HG02970 (cell line): ENCODE data around the gene KIAA1143.
A peak's percentile ranks its signal among the peaks of the same experiment; 100 is the strongest.

Source experiments
- ATAC-seq: cut with Tn5 transposase; IDR thresholded peaks from one replicate; pipeline ENCODE4 v1.9.1; 2021; ENCODE audit warnings: mild to moderate bottlenecking, moderate library complexity, moderate number of reproducible peaks; ENCODE audit not compliant: unreplicated experiment, low FRiP score

KIAA1143 gene

DNA sequence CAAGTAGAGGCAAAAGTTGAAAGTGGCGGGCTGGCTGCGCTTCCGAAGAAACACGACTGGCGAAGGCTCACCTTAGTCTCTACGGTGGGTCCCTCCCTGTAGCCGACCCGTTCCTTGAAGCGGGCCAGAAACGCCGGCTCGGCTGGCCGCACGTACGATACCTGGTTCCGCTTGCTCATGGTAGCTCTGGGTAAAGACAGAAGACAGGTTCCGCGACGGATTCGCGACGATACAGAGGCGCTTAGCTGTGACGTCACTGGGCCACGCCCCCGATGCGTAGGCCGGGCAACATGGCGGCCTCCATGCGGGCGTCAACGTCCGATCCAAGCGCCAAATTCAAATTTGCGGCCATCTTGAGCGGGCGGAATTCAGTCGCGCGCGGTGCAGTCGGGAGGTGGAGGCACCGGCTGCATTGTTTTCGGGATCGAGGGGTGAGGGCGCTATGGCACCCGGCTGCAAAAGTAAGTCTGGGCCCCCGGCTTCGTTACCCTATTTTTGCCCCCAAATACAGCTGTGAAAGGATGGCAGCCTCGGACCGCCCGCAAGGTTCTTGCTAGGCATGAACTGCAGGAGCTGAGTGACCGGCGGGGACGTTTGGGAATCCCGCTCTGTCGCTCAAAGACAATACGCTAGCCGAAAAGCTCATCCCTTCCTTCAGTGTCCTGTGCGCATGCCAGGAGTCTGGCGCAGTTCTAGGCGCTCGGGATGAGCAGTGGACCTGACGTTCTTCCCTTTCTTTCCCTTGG is at the start of gene KIAA1143, which contains the start of gene KIF15:
TSS of gene KIAA1143 (minus strand) at position 196 of the 746 bp plus-strand sequence. CDS start at position 179, 17 bp downstream.
TSS of gene KIF15 (plus strand) at position 371 of the 746 bp plus-strand sequence. CDS start at position 443, 72 bp downstream.
- peak; percentile 96 for ATAC-seq

DNA sequence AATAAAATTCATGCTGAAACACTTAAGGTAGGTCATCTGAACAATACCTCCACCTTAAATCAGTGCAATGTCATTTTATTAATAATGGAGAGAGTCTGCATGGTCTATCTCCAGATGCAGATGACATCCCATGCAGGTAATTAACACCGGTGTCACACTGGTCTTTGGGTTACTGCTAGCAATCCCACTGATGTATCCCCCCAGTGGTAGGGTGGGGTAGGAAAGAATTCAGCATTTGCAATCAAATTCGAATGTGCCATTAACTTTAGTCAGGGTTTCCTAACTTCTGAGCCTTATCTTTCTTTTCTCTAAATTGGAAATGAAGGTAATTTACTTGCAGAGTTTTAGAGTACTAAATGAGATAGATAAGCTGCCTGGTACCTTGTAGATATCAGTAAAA is 44.5 kb upstream of the KIAA1143 start:
- ATAC-seq = no peak

DNA sequence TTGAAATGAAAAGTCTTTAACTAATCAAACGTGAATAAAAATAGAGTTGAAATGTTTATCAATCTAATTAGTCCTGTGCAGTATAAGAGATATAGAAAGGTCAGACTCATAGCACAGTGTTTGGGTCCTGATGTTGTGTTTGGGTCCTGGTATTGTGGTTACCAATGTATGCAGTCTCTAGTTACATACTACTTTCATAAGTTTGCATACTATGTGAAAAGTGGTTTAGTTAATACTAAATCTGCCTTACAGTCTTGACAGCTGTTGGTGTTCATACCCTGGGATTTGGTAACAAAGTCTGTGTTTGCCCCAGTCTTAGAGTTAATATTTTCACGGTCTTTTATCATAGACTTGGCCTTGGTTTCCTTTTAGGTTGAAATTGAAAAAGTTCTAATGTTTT is 41.9 kb upstream of the KIAA1143 start:
- peak; percentile 75 for ATAC-seq

DNA sequence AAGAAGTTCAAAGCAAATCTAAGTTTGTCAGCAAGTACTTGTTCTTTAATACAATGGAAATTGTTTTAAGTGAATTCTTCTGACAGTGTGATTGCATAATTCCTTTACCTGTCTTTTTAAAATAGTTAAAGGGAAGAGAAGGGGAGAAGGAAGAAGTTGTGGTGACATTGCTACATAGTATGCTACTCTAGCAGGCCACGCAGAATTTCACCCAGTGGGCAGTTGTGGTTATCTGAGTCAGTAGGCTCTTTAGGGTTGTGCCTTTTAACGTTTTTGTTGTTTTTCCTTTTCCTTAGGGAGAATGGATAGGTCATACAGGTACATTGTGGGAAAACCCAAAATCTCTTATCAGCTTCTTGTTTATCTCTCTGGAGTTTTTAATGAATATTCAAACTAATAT is 40.6 kb upstream of the KIAA1143 start:
- no peak for ATAC-seq

DNA sequence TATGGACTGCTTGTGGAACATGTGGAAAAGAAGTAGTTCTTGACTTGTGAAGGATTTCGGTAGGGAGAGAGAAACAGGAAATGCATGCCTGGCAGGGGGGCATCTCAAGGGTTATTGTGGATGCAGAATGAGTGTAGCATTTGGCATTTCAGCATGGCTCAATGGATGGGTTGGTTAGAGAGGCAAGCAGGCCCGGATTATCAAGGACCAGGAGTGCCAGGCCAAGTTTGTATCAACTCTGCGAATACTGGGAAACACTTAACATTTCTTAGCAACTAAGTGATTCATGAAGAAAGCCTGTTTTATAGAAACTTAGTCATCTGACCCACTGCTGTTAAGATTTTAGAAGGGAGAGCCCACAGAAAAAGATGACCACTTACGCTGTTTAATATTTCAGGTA is 33.8 kb upstream of the KIAA1143 start:
- no peak for ATAC-seq

- no peak for ATAC-seq
Measured at GRCh38 chr3:44782891-44783290, 21.5 kb upstream of the KIAA1143 start.

GRCh38 chr3:44772099-44772442 is 10.7 kb upstream of the KIAA1143 start:
- ATAC-seq = no peak

DNA sequence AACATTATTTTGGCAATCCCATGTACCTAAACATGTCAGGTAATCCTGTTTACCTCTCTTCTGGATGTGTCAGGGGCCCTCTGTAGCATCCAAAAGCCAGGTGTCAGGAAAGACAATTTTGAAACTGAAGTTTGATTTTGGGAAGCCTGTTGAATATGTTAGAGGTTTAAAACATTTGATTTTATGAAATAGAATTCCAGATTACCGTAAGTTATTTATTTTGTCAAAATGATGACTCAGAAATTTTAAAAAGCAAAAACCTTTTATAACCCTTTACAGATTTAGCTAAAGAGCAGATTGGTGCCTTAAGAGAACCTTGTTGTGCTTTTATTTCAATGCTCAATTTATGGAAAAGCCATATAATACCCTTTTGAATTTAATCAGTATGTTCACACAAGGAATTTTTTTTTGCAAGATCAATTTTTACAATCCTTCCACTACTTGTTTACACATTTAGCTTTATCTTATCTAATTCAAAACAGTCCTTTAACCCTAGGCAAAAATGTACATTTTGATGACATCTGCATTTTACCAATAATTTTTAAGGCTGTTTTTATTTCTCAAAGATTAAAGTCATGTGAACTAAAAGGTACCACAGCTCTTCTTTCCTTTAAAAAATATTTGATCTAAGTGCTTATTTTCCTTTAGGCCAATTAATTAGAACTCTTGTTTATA is 10.1 kb upstream of the KIAA1143 start:
- no peak for ATAC-seq

DNA sequence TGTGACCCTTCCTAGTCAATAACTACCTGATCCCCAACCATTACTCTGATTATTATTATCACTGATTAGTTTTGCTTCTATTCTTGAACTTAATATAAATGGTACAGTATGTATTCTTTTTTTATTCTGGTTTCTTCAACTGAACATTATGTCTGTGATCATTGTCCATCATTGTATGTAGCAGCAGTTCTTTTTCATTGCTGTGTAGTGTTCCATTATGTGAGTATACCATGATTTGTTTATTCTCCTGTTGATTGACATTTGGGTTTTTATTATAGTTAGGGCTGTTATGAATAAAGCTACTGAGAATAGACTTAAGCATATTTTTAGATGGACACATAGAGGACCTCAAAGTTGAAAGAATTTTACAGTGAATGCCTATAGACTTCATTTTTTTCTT is 2.8 kb upstream of the KIAA1143 start:
- no peak for ATAC-seq

DNA sequence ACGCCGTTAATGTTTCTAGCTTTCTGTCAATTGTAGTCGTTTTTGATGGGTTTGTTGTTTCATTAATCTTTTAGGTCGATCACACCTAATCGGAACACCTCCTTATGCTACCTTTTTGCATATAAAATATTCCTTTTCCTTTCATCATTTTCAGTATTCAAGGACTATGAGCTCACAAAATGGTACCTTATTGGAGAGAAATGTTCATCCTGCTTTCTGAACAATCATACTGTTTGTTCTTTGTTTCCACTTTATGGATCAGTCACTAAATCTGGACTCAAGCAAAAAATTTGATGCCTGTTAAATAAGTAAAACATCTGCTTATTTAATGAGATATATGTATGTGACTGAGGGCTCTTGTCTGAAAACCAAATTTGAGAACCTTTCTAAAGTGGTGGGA is 1.3 kb upstream of the KIAA1143 start:
- ATAC-seq = no peak

GRCh38 chr3:44762170-44762677 is 805 bp upstream of the KIAA1143 start:
- no peak for ATAC-seq

- ATAC-seq = no peak
Measured at GRCh38 chr3:44761101-44761423, 357 bp downstream of the KIAA1143 start.

GRCh38 chr3:44734646-44735168 is 26.7 kb downstream of the KIAA1143 start:
- ATAC-seq = no peak

GRCh38 chr3:44729384-44729910 is 32.0 kb downstream of the KIAA1143 start, which contains the start of gene ZNF501:
ZNF501 (plus strand) TSS chr3:44729635; CDS start chr3:44734422, 4,787 bp downstream.
- ATAC-seq = peak; percentile 67

DNA sequence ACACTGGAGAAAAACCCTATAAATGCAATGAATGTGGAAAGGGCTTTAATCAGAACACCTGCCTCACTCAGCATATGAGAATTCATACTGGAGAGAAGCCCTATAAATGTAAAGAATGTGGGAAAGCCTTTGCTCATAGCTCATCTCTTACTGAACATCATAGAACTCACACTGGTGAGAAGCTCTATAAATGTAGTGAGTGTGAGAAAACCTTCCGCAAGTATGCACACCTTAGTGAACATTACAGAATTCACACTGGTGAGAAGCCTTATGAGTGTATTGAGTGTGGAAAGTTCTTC is 39.4 kb downstream of the KIAA1143 start:
- no peak for ATAC-seq

DNA sequence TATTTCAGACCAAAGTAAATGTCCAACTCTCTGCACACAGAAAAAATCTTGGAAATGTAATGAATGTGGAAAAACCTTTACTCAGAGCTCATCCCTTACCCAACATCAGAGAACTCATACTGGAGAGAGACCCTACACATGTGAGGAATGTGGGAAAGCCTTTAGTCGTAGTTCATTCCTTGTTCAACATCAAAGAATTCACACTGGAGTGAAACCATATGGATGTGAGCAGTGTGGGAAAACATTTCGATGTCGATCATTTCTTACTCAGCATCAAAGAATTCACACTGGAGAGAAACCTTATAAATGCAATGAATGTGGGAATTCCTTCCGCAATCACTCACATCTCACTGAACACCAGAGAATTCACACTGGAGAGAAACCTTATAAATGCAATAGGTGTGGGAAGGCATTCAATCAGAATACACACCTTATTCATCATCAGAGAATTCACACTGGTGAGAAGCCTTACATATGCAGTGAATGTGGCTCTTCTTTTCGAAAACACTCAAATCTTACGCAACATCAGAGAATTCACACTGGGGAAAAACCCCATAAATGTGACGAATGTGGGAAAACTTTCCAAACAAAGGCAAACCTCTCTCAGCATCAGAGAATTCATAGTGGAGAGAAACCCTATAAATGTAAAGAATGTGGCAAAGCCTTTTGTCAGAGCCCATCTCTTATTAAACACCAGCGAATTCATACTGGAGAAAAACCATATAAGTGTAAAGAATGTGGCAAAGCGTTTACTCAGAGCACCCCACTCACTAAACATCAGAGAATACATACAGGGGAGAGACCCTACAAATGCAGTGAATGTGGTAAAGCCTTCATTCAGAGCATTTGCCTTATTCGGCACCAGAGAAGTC is 40.0 kb downstream of the KIAA1143 start:
- no peak for ATAC-seq

GRCh38 chr3:44712455-44713075 is 48.9 kb downstream of the KIAA1143 start, which contains the start of gene ZNF502:
ZNF502 (plus strand) TSS chr3:44712660; CDS start chr3:44720262, 7,602 bp downstream.
- no peak for ATAC-seq
